ENCODE data around the gene GARIN1A. TPM values are rescaled to one million over a fixed set of nuclear protein-coding genes. Genes with fewer than 3 reads are reported as not detected.
"Not testable (repeated sequence)": the region's sequence is repeated elsewhere in the genome, so short reads cannot be mapped to it uniquely, and the experiment has no call there.

GARIN1A gene
- total RNA-seq, 2 donors from 2014 or later = 0.15 to 0.64 TPM

DNA sequence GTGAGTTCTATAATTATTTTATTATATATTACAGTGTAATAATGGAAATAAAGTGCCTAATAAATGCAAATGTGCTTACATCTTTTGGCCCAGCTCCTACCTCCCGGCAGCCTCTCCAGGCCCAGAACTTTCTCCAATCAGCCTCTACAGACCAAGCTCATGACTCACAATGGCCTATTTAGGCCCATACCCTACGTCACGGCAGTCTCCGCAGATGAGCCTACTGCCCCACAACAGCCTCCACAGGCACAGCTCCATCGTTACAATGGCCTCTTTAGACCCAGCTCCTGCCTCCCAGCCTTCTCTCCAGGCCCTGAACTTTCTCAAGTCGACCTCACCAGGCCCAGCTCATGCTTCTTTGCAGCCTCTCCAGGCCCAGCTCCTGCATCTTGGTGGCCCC lies 21.0 kb upstream of the GARIN1A start:
- not testable (repeated sequence) for H3K36me3 ChIP-seq (ENCODE audit: control insufficient read depth, insufficient read depth, low read length); H3K9ac ChIP-seq (ENCODE audit: extremely low read depth, low read length, poor library complexity, severe bottlenecking); H3K4me3 ChIP-seq (ENCODE audit: low read length); H3K27me3 Mint-ChIP-seq (ENCODE audit: insufficient read depth); H3K4me1 Mint-ChIP-seq; DNase-seq; H3K9me3 ChIP-seq (ENCODE audit: control insufficient read depth, low read length); H3K27ac ChIP-seq (ENCODE audit: low read depth, low read length); H3K27me3 ChIP-seq (ENCODE audit: control insufficient read depth, insufficient read depth, low read length, poor library complexity, severe bottlenecking); H3K27ac Mint-ChIP-seq; H3K4me1 ChIP-seq (ENCODE audit: control insufficient read depth, insufficient read depth, low read length); H3K9me3 Mint-ChIP-seq; H3K4me3 Mint-ChIP-seq
- 88% methylated on average over 3 of the region's 6 CpGs; no CpG with 5 or more reads in 1 of the 2 experiments for WGBS, 2 experiments (ENCODE audit: insufficient coverage in 1 of 2, insufficient read length in 1 of 2)
- H3K36me3 Mint-ChIP-seq (ENCODE audit: low read depth) = peaks cover 23% of the 10 kb centered on the region

DNA sequence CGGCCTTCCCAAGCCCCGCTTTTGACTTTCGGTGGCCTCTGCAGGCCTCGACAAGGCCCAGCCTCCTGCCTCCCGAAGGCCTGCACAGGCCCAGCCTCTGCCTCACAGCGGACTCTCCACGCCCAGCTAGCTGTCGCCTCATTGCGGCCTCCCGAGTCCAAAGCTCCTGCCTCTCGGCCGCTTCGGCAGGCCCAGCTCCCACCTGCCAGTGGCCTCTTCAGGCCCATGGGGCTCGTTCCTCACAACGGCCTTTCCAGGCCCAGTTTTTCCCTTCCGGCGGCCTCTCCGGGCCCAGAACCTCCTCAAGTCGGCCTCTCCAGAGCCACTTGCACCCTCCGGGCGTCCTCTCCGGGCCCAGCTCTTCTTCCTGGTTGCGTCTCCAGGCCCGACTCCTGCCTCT lies 19.5 kb upstream of the GARIN1A start:
- peaks cover 21% of the 10 kb centered on the region for H3K36me3 Mint-ChIP-seq (ENCODE audit: low read depth)
- not testable (repeated sequence) for H3K27ac ChIP-seq (ENCODE audit: low read depth, low read length); H3K9me3 Mint-ChIP-seq; H3K36me3 ChIP-seq (ENCODE audit: control insufficient read depth, insufficient read depth, low read length); H3K9me3 ChIP-seq (ENCODE audit: control insufficient read depth, low read length); H3K27me3 ChIP-seq (ENCODE audit: control insufficient read depth, insufficient read depth, low read length, poor library complexity, severe bottlenecking); H3K4me3 ChIP-seq (ENCODE audit: low read length); H3K27me3 Mint-ChIP-seq (ENCODE audit: insufficient read depth); H3K4me1 Mint-ChIP-seq; H3K4me3 Mint-ChIP-seq; DNase-seq; H3K9ac ChIP-seq (ENCODE audit: extremely low read depth, low read length, poor library complexity, severe bottlenecking); H3K4me1 ChIP-seq (ENCODE audit: control insufficient read depth, insufficient read depth, low read length); H3K27ac Mint-ChIP-seq
- 97% methylated on average over 17 of the region's 24 CpGs; no CpG with 5 or more reads in 1 of the 2 experiments for WGBS, 2 experiments (ENCODE audit: insufficient coverage in 1 of 2, insufficient read length in 1 of 2)

DNA sequence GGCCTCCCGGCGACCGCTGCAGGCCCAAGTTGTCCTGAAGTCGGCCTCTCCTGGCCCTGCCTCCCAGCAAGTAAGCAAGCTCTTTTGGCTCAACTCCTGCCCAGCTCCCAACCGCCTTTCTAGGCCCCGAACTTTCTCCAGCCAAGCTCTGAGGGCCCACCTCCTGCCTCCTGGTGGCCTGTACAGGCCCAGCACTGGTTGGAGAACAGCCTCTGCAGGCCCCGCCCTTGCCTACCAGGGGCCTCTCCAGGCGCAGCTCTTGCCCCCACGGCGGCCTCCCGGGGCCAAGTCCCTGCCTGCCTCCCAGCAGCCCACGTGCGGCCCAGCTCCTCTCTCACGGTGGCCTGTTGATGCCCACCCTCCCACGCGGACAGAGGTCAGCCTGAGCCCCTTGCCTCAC lies 18.9 kb upstream of the GARIN1A start:
- WGBS, 2 experiments (ENCODE audit: insufficient coverage in 1 of 2, insufficient read length in 1 of 2) = 93 to 96% methylated on average over 4 to 16 of the region's 16 CpGs
- H3K9ac ChIP-seq (ENCODE audit: extremely low read depth, low read length, poor library complexity, severe bottlenecking); H3K4me3 ChIP-seq (ENCODE audit: low read length); H3K27ac ChIP-seq (ENCODE audit: low read depth, low read length); H3K27ac Mint-ChIP-seq; H3K36me3 ChIP-seq (ENCODE audit: control insufficient read depth, insufficient read depth, low read length); H3K4me1 ChIP-seq (ENCODE audit: control insufficient read depth, insufficient read depth, low read length); H3K9me3 Mint-ChIP-seq; H3K4me1 Mint-ChIP-seq; H3K27me3 Mint-ChIP-seq (ENCODE audit: insufficient read depth); H3K27me3 ChIP-seq (ENCODE audit: control insufficient read depth, insufficient read depth, low read length, poor library complexity, severe bottlenecking); H3K9me3 ChIP-seq (ENCODE audit: control insufficient read depth, low read length); H3K4me3 Mint-ChIP-seq: not testable (repeated sequence)
- peaks cover 21% of the 10 kb centered on the region for H3K36me3 Mint-ChIP-seq (ENCODE audit: low read depth)
- TF ChIP-seq, protein P1, sequence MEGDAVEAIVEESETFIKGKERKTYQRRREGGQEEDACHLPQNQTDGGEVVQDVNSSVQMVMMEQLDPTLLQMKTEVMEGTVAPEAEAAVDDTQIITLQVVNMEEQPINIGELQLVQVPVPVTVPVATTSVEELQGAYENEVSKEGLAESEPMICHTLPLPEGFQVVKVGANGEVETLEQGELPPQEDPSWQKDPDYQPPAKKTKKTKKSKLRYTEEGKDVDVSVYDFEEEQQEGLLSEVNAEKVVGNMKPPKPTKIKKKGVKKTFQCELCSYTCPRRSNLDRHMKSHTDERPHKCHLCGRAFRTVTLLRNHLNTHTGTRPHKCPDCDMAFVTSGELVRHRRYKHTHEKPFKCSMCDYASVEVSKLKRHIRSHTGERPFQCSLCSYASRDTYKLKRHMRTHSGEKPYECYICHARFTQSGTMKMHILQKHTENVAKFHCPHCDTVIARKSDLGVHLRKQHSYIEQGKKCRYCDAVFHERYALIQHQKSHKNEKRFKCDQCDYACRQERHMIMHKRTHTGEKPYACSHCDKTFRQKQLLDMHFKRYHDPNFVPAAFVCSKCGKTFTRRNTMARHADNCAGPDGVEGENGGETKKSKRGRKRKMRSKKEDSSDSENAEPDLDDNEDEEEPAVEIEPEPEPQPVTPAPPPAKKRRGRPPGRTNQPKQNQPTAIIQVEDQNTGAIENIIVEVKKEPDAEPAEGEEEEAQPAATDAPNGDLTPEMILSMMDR (conservative IDR thresholded peaks at IDR 0.05) = peak; percentile 29
- DNase-seq = peak; percentile 35

DNA sequence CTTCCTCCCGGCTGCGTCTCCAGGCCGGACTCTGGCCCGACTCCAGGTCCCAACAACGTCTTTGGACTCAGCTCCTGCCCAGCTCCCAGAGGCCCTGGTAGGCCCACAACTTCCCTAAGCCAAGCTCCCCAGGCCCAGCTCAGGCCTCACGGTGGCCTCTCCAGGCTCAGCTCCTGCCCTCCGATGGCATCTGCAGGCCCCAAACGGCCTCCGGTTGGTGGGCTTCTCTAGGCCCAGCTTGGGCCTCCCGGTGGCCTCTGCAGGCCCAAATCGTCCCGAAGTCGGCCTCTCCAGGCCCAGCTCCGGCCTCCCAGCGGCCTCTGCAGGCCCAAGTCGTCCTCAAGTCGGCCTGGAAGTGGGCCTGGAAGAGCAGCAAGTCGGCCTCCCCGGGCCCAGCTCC lies 18.0 kb upstream of the GARIN1A start:
- not testable (repeated sequence) for H3K27me3 ChIP-seq (ENCODE audit: control insufficient read depth, insufficient read depth, low read length, poor library complexity, severe bottlenecking); H3K4me1 ChIP-seq (ENCODE audit: control insufficient read depth, insufficient read depth, low read length); DNase-seq; H3K27ac Mint-ChIP-seq; H3K27me3 Mint-ChIP-seq (ENCODE audit: insufficient read depth); H3K9ac ChIP-seq (ENCODE audit: extremely low read depth, low read length, poor library complexity, severe bottlenecking); H3K4me1 Mint-ChIP-seq; H3K27ac ChIP-seq (ENCODE audit: low read depth, low read length); H3K4me3 ChIP-seq (ENCODE audit: low read length); H3K9me3 ChIP-seq (ENCODE audit: control insufficient read depth, low read length); H3K4me3 Mint-ChIP-seq; H3K9me3 Mint-ChIP-seq; H3K36me3 ChIP-seq (ENCODE audit: control insufficient read depth, insufficient read depth, low read length)
- 87% methylated on average over 16 of the region's 19 CpGs; no CpG with 5 or more reads in 1 of the 2 experiments for WGBS, 2 experiments (ENCODE audit: insufficient coverage in 1 of 2, insufficient read length in 1 of 2)
- peaks cover 18% of the 10 kb centered on the region for H3K36me3 Mint-ChIP-seq (ENCODE audit: low read depth)

DNA sequence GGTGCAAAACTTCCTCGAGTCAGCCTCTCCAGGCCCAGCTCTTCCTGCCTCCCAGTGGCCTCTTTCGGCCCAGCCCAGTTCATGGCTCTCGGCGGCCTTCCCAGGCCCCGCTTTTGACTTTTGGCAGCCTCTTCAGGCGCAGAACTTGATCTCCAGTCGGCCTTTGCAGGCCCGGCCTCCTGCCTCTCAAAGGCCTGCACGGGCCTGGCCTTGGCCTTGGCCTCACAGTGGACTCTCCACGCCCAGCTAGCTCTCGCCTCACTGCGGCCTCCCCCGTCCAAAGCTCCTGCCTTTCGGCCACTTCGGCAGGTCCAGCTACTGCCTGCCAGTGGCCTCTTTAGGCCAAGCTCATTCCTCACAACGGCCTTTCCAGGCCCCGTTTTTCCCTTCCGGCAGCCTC lies 17.6 kb upstream of the GARIN1A start:
- not testable (repeated sequence) for DNase-seq; H3K4me3 ChIP-seq (ENCODE audit: low read length); H3K4me3 Mint-ChIP-seq; H3K27ac Mint-ChIP-seq; H3K9me3 ChIP-seq (ENCODE audit: control insufficient read depth, low read length); H3K27me3 Mint-ChIP-seq (ENCODE audit: insufficient read depth); H3K9ac ChIP-seq (ENCODE audit: extremely low read depth, low read length, poor library complexity, severe bottlenecking); H3K36me3 ChIP-seq (ENCODE audit: control insufficient read depth, insufficient read depth, low read length); H3K27ac ChIP-seq (ENCODE audit: low read depth, low read length); H3K4me1 ChIP-seq (ENCODE audit: control insufficient read depth, insufficient read depth, low read length); H3K27me3 ChIP-seq (ENCODE audit: control insufficient read depth, insufficient read depth, low read length, poor library complexity, severe bottlenecking); H3K9me3 Mint-ChIP-seq; H3K4me1 Mint-ChIP-seq
- 96 to 99% methylated on average over 7 to 16 of the region's 18 CpGs for WGBS, 2 experiments (ENCODE audit: insufficient coverage in 1 of 2, insufficient read length in 1 of 2)
- peaks cover 18% of the 10 kb centered on the region for H3K36me3 Mint-ChIP-seq (ENCODE audit: low read depth)

DNA sequence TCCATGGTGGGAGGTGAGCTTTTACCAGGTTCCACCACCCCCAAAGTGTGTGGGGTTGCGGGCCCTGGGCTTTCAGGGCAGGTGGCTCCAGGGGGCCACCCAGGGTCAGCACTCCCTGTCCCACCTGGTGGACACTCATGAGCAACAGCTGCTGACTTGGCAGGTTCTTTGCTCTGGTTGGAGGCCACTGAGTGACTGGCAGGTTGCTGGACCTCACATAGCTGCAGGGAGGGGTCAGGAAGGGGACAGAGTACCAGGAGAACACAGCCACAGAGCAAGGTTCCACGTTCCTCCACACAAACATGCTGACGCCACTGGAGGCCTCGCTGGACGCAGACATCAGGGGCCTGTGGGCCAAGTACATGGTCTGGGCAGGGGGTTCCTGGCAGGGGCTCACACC lies 13.7 kb upstream of the GARIN1A start:
- 97% methylated on average over 3 of the region's 5 CpGs; no CpG with 5 or more reads in 1 of the 2 experiments for WGBS, 2 experiments (ENCODE audit: insufficient coverage in 1 of 2, insufficient read length in 1 of 2)
- peaks cover 21% of the 10 kb centered on the region for H3K36me3 Mint-ChIP-seq (ENCODE audit: low read depth)
- H3K4me1 ChIP-seq (ENCODE audit: control insufficient read depth, insufficient read depth, low read length); H3K27ac ChIP-seq (ENCODE audit: low read depth, low read length); H3K27me3 Mint-ChIP-seq (ENCODE audit: insufficient read depth); H3K27me3 ChIP-seq (ENCODE audit: control insufficient read depth, insufficient read depth, low read length, poor library complexity, severe bottlenecking); H3K36me3 ChIP-seq (ENCODE audit: control insufficient read depth, insufficient read depth, low read length); H3K4me3 ChIP-seq (ENCODE audit: low read length); DNase-seq; H3K27ac Mint-ChIP-seq; H3K4me1 Mint-ChIP-seq; H3K4me3 Mint-ChIP-seq; H3K9ac ChIP-seq (ENCODE audit: extremely low read depth, low read length, poor library complexity, severe bottlenecking): not testable (repeated sequence)
- peaks cover 35% of the 10 kb centered on the region for H3K9me3 Mint-ChIP-seq
- H3K9me3 ChIP-seq (ENCODE audit: control insufficient read depth, low read length) = peaks cover 27% of the 10 kb centered on the region
